Measurements from ENCODE around the gene DLX2. TPM values are rescaled to one million over a fixed set of nuclear protein-coding genes. Genes with fewer than 3 reads are reported as not detected.

Gene DLX2
- total RNA-seq, 1 donor from 2014 or later: not detected

DNA sequence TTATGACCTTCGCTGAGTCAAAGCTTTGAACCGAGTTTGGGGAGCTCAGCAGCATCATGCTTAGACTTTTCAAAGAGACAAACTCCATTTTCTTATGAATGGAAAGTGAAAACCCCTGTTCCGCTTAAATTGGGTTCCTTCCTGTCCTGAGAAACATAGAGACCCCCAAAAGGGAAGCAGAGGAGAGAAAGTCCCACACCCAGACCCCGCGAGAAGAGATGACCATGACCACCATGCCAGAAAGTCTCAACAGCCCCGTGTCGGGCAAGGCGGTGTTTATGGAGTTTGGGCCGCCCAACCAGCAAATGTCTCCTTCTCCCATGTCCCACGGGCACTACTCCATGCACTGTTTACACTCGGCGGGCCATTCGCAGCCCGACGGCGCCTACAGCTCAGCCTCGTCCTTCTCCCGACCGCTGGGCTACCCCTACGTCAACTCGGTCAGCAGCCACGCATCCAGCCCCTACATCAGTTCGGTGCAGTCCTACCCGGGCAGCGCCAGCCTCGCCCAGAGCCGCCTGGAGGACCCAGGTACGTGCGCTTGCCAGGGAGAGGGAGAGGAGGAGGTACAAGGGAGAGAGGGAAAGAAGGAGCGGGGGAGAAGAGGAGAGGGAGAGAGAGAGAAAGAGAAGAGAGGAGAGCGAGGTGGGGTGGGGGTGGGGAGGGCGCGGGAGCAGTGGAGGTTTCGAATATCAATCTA lies 17.1 kb downstream of the DLX2 start, which contains the start of gene DLX1:
TSS of gene DLX1 (plus strand) at position 48 of the 700 bp plus-strand sequence. CDS start at position 219, 171 bp downstream.
- H3K27ac Mint-ChIP-seq: no peak within 1 kb of the TSS
- Histone ChIP-seq H3K9me3 (ENCODE audit: low read depth) (no peaks in the 10 kb centered on the region), H2AFZ (replicated peaks) (peak within 1 kb of the TSS; percentile 65), H3K9ac (no peak within 1 kb of the TSS), H3F3A (ENCODE audit: low read depth) (peaks cover 62% of the 10 kb centered on the region), H3K36me3 (no peaks in the 10 kb centered on the region), H3K27me3 (peaks cover 100% of the 10 kb centered on the region), H3K4me2 (peak within 1 kb of the TSS; percentile 84), H3K27ac (no peak within 1 kb of the TSS), H4K20me1 (ENCODE audit: low read depth) (peaks cover 95% of the 10 kb centered on the region), H3K4me3 (peak within 1 kb of the TSS; percentile 51), H3K4me1 (peaks cover 37% of the 10 kb centered on the region), H3K79me2 (ENCODE audit: low read depth) (no peaks in the 10 kb centered on the region)
- peaks cover 98% of the 10 kb centered on the region for H3K27me3 Mint-ChIP-seq (ENCODE audit: insufficient read depth, low read depth)
- H3K4me3 Mint-ChIP-seq: peak within 1 kb of the TSS; percentile 86
- DNase-seq (ENCODE audit: low spot score): peak; percentile 46
- H3K36me3 Mint-ChIP-seq: no peaks in the 10 kb centered on the region
- H3K4me1 Mint-ChIP-seq: peaks cover 55% of the 10 kb centered on the region
- H3K9me3 Mint-ChIP-seq: peaks cover 3% of the 10 kb centered on the region
- TF ChIP-seq EZH2 (IDR thresholded peaks at IDR 0.05): peak; percentile 53
- TF ChIP-seq, protein P1, sequence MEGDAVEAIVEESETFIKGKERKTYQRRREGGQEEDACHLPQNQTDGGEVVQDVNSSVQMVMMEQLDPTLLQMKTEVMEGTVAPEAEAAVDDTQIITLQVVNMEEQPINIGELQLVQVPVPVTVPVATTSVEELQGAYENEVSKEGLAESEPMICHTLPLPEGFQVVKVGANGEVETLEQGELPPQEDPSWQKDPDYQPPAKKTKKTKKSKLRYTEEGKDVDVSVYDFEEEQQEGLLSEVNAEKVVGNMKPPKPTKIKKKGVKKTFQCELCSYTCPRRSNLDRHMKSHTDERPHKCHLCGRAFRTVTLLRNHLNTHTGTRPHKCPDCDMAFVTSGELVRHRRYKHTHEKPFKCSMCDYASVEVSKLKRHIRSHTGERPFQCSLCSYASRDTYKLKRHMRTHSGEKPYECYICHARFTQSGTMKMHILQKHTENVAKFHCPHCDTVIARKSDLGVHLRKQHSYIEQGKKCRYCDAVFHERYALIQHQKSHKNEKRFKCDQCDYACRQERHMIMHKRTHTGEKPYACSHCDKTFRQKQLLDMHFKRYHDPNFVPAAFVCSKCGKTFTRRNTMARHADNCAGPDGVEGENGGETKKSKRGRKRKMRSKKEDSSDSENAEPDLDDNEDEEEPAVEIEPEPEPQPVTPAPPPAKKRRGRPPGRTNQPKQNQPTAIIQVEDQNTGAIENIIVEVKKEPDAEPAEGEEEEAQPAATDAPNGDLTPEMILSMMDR (IDR thresholded peaks at IDR 0.05): no peak

DNA sequence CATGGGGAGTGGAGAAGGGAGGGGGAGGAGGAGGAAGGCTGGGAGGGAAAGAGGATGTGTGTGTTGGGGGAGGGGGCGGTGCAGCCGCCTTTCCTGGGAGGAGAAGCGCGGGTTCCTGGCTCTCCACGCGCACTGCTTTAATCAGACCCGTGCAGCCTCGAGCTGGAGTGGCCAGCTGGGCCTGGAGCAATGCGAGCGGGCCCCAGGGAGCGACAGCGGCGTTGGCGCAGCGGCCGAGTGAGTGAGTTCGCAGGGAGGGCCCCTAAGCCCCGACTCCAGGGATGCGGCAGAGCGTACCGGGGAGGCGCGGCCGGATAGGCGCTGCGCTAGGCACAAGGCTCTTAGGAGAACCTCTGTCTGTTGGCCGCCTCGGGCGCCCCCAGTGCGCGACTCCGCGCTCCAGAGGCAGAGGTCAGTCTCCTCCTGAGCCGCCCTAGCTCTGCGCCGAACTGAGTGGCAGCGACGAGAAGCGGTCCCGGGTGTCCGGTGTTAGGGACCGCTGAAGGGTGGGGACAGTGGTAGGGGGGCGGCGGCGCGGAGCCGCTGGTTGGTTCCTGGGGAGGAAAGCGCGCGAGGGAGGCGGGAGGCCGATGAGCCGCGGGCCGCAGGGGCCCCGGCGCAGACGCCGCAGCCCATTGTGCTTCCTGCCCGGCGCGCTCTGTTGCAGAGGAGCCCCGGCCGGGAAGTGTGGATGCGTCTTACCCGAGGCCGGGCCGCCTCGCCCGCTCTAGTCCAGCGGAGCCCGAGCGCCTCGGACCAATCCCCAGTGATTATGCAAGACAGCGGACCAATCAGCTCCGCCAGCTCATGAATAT lies 17.8 kb downstream of the DLX2 start:
- no peaks in the 10 kb centered on the region for H3K36me3 Mint-ChIP-seq
- Histone ChIP-seq H3F3A (ENCODE audit: low read depth) (peaks cover 62% of the 10 kb centered on the region), H4K20me1 (ENCODE audit: low read depth) (peaks cover 95% of the 10 kb centered on the region), H3K9me3 (ENCODE audit: low read depth) (no peaks in the 10 kb centered on the region), H3K4me1 (peaks cover 37% of the 10 kb centered on the region), H3K27me3 (peaks cover 100% of the 10 kb centered on the region), H3K27ac (no peak overlapping the region), H3K79me2 (ENCODE audit: low read depth) (no peaks in the 10 kb centered on the region), H3K36me3 (no peaks in the 10 kb centered on the region), H3K9ac (no peak overlapping the region), H2AFZ (replicated peaks) (peak overlapping the region; percentile 65), H3K4me3 (peak overlapping the region; percentile 51), H3K4me2 (peak overlapping the region; percentile 84)
- peaks cover 59% of the 10 kb centered on the region for H3K4me1 Mint-ChIP-seq
- TF ChIP-seq EZH2phosphoT487 (IDR thresholded peaks at IDR 0.05): no peak
- peak; percentile 15 for TF ChIP-seq EZH2 (IDR thresholded peaks at IDR 0.05)
- TF ChIP-seq, protein P1 (IDR thresholded peaks at IDR 0.05): no peak
- H3K27me3 Mint-ChIP-seq (ENCODE audit: insufficient read depth, low read depth): peaks cover 98% of the 10 kb centered on the region
- peaks cover 3% of the 10 kb centered on the region for H3K9me3 Mint-ChIP-seq
- H3K4me3 Mint-ChIP-seq: peak overlapping the region; percentile 86
- no peak overlapping the region for H3K27ac Mint-ChIP-seq
- DNase-seq (ENCODE audit: low spot score): peak; percentile 97

DNA sequence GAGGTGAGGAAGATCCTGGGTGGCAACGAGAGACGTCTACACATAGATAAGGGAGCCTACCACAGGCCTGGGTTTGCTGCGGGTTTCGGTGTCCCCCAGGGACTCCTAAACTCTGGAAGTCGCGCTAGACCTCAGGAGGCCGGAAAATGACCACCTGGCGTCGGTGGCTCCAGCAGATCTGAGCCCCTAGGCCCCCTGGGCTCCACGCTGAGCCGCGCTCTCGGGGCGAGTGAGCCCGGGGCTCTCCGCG lies 18.4 kb downstream of the DLX2 start:
- H3K27ac ChIP-seq: no peak overlapping the region
- H3K4me2 ChIP-seq: peak overlapping the region; percentile 84
- Mint-ChIP-seq H3K27ac (no peak overlapping the region), H3K4me1 (peaks cover 59% of the 10 kb centered on the region), H3K4me3 (peak overlapping the region; percentile 86), H3K27me3 (ENCODE audit: insufficient read depth, low read depth) (peaks cover 98% of the 10 kb centered on the region), H3K36me3 (no peaks in the 10 kb centered on the region), H3K9me3 (peaks cover 3% of the 10 kb centered on the region)
- TF ChIP-seq EZH2phosphoT487 (IDR thresholded peaks at IDR 0.05): peak; percentile 73
- TF ChIP-seq, protein P1 (IDR thresholded peaks at IDR 0.05): no peak
- peak overlapping the region; percentile 51 for H3K4me3 ChIP-seq
- no peaks in the 10 kb centered on the region for H3K79me2 ChIP-seq (ENCODE audit: low read depth)
- no peaks in the 10 kb centered on the region for H3K36me3 ChIP-seq
- H3F3A ChIP-seq (ENCODE audit: low read depth): peaks cover 60% of the 10 kb centered on the region
- H3K27me3 ChIP-seq: peaks cover 100% of the 10 kb centered on the region
- peak overlapping the region; percentile 65 for H2AFZ ChIP-seq (replicated peaks)
- no peak for DNase-seq (ENCODE audit: low spot score)
- H3K9ac ChIP-seq: no peak overlapping the region
- peaks cover 37% of the 10 kb centered on the region for H3K4me1 ChIP-seq
- H4K20me1 ChIP-seq (ENCODE audit: low read depth): peaks cover 94% of the 10 kb centered on the region
- H3K9me3 ChIP-seq (ENCODE audit: low read depth): no peaks in the 10 kb centered on the region
